ENCODE data around the gene TLCD3A. TPM values are rescaled to one million over a fixed set of nuclear protein-coding genes. Genes with fewer than 3 reads are reported as not detected.

TLCD3A gene
- total RNA-seq, 2 experiments from 2014 or later = 8.3 to 11.7 TPM

DNA sequence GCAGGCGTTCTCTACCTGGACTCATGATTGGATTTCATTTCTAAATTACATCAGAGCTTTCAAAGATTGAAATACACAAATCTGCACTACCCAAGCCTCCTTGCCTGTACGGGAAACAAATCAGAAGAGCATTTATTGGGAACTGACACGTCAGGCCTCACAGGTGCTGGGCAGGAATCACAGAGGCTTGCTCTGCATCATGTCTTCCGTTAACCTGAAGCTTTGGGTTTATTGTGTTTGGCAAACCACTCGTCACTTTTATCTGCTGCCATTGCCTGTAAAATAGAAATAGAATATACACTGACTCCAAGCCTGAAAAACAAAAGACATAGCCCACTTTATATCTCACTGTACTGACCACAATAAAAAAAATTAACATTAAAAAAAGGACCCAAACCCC is 27.6 kb downstream of the TLCD3A start:
- Histone ChIP-seq H3K4me1 (ENCODE audit: insufficient read depth, low read length, poor library complexity, severe bottlenecking) (no peaks in the 10 kb centered on the region), H3K4me2 (ENCODE audit: low read length) (no peak overlapping the region), H4K20me1 (ENCODE audit: insufficient read depth, low read length) (no peaks in the 10 kb centered on the region), H3K4me3 (ENCODE audit: low read depth, low read length, poor library complexity, severe bottlenecking) (no peak overlapping the region), H3K9me3 (ENCODE audit: low read length) (no peaks in the 10 kb centered on the region), H3K27ac (ENCODE audit: low read depth, low read length, poor library complexity, severe bottlenecking) (no peak overlapping the region), H3K36me3 (ENCODE audit: insufficient read depth, low read length) (peaks cover 83% of the 10 kb centered on the region), H3K79me2 (ENCODE audit: insufficient read depth, low read depth, low read length) (no peaks in the 10 kb centered on the region), H3K9me2 (ENCODE audit: insufficient read depth, low read length) (no peaks in the 10 kb centered on the region), H2AFZ (ENCODE audit: low read length) (no peak overlapping the region)
- no peak for DNase-seq (ENCODE audit: low spot score)
- no TSS peak for BruUV-seq (replicated peaks)
- ChIA-PET CTCF (ENCODE audit: unreplicated experiment) (no interaction called here), POLR2A (no interaction called here)
- no peak for TF ChIP-seq CTCF (conservative IDR thresholded peaks at IDR 0.05; ENCODE audit: low read length)
- no peak for TF ChIP-seq EZH2phosphoT487 (IDR thresholded peaks at IDR 0.05; ENCODE audit: borderline replicate concordance, low read depth, low read length)
- intact Hi-C loops (cut with micrococcal nuclease; ENCODE audit: unreplicated experiment) = no loop called here

- Histone ChIP-seq H3K36me3 (ENCODE audit: insufficient read depth, low read length) (peaks cover 84% of the 10 kb centered on the region), H2AFZ (ENCODE audit: low read length) (no peak overlapping the region), H3K27ac (ENCODE audit: low read depth, low read length, poor library complexity, severe bottlenecking) (no peak overlapping the region), H3K4me2 (ENCODE audit: low read length) (no peak overlapping the region), H3K79me2 (ENCODE audit: insufficient read depth, low read depth, low read length) (no peaks in the 10 kb centered on the region), H3K9me3 (ENCODE audit: low read length) (no peaks in the 10 kb centered on the region), H3K4me3 (ENCODE audit: low read depth, low read length, poor library complexity, severe bottlenecking) (no peak overlapping the region), H4K20me1 (ENCODE audit: insufficient read depth, low read length) (no peaks in the 10 kb centered on the region), H3K4me1 (ENCODE audit: insufficient read depth, low read length, poor library complexity, severe bottlenecking) (no peaks in the 10 kb centered on the region), H3K9me2 (ENCODE audit: insufficient read depth, low read length) (no peaks in the 10 kb centered on the region)
- no TSS peak for BruUV-seq (replicated peaks)
- no peak for TF ChIP-seq EZH2phosphoT487 (IDR thresholded peaks at IDR 0.05; ENCODE audit: borderline replicate concordance, low read depth, low read length)
- no peak for DNase-seq (ENCODE audit: low spot score)
- intact Hi-C loops (cut with micrococcal nuclease; ENCODE audit: unreplicated experiment) = no loop called here
- ChIA-PET CTCF (ENCODE audit: unreplicated experiment) (no interaction called here), POLR2A (no interaction called here)
These were observed 28.0 kb downstream of the TLCD3A start for GRCh38 chr17:760371-760770.

GRCh38 chr17:767076-767475 is 34.7 kb downstream of the TLCD3A start:
- Histone ChIP-seq H3K4me3 (ENCODE audit: low read depth, low read length, poor library complexity, severe bottlenecking) (no peak overlapping the region), H2AFZ (ENCODE audit: low read length) (no peak overlapping the region), H3K4me1 (ENCODE audit: insufficient read depth, low read length, poor library complexity, severe bottlenecking) (no peaks in the 10 kb centered on the region), H3K36me3 (ENCODE audit: insufficient read depth, low read length) (peaks cover 75% of the 10 kb centered on the region), H4K20me1 (ENCODE audit: insufficient read depth, low read length) (no peaks in the 10 kb centered on the region), H3K9me2 (ENCODE audit: insufficient read depth, low read length) (no peaks in the 10 kb centered on the region), H3K9me3 (ENCODE audit: low read length) (no peaks in the 10 kb centered on the region), H3K79me2 (ENCODE audit: insufficient read depth, low read depth, low read length) (no peaks in the 10 kb centered on the region), H3K27ac (ENCODE audit: low read depth, low read length, poor library complexity, severe bottlenecking) (no peak overlapping the region), H3K4me2 (ENCODE audit: low read length) (no peak overlapping the region)
- intact Hi-C loops (cut with micrococcal nuclease; ENCODE audit: unreplicated experiment) = no loop called here
- no TSS peak for BruUV-seq (replicated peaks)
- TF ChIP-seq CTCF (conservative IDR thresholded peaks at IDR 0.05; ENCODE audit: low read length) (no peak), EZH2phosphoT487 (IDR thresholded peaks at IDR 0.05; ENCODE audit: borderline replicate concordance, low read depth, low read length) (no peak)
- CTCF ChIA-PET (ENCODE audit: unreplicated experiment) = no interaction called here
- POLR2A ChIA-PET = interaction anchor here (0.7 kb wide), 1 partner anchor 26 kb away, joined by 6 read pairs; no protein-coding TSS in a partner anchor
- DNase-seq (ENCODE audit: low spot score) = no peak
